AML-193 (cell line): ENCODE data around the gene TMEM44.
"Not testable (repeated sequence)": the region's sequence is repeated elsewhere in the genome, so short reads cannot be mapped to it uniquely, and the experiment has no call there.

Source experiments
- DNase-seq, 2 experiments: peaks; one replicate each; lab custom pipeline; 2025; lab: John Stamatoyannopoulos, UW

The TMEM44 gene

DNA sequence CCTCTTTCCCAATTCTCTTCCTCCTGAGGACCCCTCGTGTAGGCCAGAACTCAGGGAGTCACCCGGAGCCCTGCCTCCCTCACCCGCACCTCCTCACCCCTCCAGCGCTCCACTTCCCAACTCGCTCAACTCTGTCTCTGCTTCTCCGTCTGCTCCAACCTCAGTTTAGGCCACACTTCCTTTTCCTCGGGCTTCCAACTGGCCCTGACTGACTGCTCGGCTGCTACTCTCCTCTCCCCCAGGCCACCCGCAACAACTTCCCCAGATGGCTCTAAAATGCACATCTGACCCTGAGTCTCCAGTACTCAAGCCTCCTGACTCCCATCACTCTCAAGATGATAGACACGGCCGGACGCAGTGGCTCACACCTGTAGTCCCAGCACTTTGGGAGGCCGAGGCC is 23.6 kb downstream of the TMEM44 start:
- DNase-seq: no peak

DNA sequence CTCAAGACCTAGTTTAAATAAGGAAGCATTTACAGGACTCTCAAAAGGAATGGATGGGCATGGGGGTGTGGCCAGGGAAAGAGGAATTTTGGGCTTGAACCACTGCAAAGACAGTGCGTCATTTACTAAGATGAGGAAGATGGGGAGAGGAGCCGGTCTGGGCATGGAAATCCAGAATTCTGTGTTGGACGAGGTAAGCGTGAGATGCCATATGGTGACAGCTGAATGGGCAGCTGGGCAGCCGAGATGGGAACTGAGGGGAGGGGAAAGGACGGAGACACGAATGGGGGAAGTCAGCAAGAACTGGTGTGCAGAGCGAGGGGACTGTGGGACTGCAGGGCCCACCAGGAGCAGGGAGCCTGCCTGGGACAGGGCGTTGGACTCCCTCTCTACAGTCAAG is 24.2 kb downstream of the TMEM44 start:
- no peak for DNase-seq

DNA sequence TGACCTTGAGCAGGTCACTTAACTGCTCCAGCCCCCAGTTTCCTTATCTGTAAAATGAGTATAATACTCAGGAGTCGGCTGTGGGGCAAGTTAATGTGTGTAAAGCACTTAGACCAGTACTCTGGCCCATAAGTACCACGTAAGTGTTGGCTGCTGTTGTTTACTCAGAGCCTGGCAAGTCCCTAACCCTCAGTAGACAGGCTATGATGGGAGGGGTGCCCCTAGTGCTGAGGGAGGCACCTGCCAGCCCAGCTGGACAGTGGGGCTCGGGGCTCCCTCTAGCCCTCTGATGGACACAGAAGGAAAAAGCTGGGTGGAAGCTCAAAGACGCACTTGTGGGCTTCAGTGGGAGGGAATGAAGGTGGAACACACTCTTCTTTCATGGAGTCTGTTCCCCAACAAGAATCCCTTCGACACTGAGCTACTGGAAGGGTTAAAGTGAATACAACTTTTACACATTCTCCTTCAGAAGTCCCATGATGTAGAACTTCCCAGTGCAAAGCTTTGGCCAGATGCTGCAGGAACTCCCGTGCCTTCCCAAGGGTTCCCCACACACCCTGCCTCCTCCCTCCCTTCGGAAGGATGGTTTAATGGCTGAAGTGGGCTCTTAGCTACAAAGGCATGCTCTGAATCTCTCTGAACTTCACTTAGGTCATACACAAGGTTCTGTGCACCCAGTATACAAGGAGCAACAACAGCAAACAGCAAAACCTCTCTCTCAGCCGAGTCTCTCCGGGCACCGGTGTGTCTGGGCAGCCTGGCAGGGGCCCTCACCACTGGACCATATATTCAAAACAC is 25.4 kb downstream of the TMEM44 start:
- DNase-seq: no peak

DNA sequence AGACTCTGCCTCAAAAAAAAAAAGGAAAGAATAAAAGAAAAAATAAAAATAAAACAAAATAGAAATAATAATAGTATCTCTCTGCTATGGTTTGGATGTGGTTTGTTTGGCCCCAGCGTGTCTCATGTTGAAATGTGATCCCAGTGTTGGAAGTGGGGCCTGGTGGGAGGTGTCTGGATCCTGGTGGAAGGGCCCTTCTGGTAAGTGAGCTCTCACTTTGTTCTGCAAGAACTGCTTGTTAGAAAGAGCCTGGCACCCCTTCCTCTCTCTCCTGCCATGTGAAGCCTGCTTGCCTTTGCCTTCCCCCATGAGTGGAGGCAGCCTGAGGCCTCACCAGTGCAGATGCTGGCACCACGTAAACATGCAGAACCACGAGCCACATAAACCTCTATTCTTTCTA is 26.3 kb downstream of the TMEM44 start:
- DNase-seq: no peak

DNA sequence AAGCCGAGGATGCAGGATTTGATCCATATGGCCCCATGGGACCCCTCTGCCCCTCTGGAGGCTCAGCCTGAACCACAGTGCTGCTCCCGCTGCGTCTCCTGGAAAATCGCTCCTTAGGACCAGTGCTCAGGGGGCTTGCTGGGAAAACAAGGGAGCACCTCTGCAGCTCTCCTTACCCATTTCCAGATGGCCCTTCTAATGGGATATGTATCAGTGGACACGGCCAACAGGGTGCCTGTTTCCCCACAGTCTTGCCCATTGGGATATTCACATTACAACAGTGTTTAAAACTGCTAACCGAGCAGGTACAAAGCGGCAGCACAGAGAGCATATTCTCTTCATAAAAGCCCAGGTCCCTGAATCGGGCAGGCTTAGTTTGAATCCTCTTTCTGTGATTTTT is 27.1 kb downstream of the TMEM44 start:
- no peak for DNase-seq

DNA sequence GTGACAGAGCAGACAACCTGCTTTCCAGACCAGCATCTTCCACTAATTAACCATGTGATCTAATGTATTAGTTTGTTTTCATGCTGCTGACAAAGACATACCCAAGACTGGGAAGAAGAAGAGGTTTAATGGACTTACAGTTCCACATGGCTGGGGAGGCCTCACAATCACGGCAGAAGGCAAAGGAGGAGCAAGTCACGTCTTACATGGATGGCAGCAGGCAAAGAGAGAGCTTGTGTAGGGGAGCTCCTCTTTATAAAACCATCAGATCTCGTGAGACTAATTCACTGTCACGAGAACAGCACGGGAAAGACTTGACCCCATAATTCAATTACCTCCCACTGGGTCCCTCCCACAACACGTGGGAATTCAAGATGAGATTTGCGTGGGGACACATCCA is 27.9 kb downstream of the TMEM44 start:
- not testable (repeated sequence) for DNase-seq

DNA sequence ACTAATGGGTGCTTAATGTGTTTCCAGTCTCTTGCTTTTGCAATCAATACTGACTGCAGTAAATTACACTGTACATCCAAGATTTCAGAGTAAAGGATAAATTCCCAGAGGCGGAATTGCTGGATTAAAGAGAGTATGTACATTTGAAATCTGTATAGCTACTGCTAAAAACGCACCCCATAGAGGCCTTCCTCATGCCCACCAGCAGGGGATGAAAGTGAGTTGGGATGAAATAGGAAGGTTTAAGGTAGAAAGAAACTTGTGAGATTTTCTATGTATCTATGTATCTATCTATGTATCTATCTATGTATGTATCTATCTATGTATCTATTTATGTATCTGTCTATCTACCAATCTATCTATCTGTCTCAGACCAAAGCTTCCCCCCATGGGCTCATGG is 28.4 kb downstream of the TMEM44 start:
- peak; percentile 28 to 45 for DNase-seq

DNA sequence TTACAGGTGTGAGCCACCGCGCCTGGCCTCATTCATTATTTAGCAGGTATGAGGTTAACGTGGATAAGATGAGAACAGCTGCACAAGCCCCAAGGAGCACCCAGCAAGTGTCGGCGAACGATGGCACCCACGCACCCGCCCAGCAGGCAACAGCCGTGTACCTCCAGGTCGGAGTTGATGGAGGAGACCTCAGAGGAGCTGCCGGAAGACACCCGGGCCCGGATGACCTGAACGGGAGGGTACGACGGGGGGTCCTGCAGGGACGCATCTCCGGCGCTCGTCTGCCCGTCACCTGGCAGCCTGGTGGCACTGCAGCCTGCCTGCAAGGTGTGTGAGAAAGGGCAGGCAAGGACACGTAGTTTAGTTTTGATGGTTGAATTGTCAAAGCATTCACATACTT is 29.1 kb downstream of the TMEM44 start:
- DNase-seq: no peak

DNA sequence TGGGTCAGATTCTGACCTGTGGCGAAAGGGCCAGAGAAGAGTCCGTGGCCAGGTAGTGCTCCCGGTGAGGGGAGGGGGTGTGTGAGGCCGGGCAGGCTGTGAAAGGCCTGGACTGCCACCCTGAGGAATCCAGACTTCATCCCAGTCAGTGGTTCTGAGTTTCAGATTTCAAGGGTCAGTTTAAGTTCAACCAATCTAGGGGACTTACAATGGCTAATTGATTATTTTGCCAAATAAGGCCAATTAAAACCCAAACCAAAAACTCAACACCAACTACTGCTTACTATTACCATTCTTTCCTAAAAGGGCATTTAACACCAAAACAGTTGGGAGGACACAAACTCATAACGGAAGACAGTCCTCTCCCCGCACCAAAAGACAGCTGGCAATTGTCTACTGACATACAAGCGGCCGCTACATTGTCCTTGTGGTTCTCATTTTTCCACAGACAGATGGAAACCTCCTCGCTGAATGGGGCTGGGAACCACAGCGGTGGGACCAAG is 30.5 kb downstream of the TMEM44 start:
- DNase-seq: no peak

DNA sequence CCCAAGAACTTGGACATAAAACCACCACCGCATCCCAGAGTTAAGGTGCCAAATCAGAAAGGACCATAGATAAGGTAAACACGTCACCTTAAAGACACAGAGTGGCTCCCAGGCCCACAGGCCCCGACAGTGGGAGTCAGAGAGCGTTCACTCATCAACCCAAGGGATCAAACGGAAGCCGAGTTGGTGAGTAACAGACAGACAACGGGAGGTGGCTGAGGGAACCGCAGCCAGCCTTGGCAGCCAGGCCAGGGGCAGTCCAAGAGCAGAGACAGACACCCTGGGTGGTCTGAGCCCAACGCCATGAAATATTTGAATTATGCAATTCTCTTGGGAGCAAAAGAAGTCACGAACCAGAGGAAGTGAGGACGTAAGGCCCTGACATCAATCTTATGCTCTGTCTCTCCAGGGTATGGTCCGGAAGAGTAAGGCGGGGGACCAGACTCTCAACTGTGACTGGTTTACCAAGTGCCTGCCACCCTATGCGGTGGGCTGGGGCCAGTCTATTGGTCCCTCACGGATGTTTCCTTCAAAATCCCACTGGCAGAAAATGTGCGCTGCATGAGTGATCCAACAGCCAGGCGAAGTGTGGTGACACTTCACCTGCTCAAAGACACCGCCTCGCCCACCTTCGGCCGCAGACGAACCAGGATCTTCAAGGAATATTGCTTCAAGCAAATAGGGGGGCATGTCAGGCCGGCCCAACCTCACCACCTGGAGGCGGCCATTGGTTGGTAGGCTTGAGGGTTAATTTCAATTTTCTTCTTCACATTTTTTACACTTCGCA is 34.3 kb downstream of the TMEM44 start:
- DNase-seq: no peak

DNA sequence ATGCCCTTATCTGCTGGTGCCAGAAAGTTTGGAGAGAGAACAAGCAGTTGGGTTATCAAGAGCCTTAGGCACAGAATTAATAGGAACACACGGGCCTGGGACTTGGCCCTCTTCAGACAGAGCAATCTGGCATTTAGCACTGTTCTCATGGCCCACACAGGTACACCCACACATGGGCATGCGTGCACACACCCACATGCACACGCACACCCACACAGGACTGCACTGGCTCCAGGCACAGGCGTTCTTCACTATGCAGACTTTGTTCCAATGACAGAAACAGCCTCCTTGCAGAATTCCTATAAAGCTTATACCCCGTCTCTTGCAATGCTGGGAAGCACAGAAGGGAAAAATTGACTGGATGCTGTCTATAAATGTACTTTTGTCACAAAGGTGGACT is 36.3 kb downstream of the TMEM44 start:
- DNase-seq: no peak

DNA sequence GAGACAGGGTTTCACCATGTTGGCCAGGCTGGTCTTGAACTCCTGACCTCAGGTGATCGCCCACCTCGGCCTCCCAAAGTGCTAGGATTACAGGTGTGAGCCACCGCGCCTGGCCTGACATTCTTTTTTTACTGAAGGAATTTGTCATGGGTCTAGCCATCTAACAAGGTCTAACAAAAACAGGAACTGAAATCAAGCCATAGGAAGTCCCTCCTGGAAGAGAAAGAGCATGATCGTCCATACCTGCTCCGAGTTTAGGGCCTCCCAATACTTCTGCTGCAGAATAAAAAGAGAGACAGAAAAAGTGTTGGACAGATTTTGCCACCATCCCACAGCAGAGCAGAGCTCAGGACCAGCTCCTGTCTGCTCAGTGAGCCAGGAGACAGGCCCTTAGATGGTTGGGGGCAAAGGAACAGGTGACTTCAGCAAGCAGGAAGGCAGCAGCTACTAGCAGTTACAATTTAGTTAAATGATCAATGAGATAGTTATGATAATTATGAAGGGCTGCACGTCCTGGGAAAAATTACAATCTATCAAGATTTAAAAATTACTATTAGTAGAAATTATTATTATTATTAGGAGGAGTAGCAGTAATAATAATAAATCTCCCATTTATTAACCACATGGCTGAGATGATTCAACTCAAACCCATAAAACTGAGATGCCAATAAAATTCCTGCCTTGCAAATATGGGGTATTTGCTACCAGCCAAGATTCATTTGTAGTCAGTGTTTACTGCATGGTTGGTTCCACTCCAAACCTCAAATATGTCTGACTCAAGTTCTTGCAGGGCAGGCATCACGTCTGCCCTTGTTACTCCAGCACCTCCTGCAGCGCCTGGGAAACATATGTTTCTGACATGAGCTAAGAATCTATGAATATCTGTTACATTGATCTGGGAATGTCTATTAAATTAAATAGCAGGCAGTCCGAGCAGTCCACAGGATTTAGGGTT is 40.1 kb downstream of the TMEM44 start:
- no peak for DNase-seq

DNA sequence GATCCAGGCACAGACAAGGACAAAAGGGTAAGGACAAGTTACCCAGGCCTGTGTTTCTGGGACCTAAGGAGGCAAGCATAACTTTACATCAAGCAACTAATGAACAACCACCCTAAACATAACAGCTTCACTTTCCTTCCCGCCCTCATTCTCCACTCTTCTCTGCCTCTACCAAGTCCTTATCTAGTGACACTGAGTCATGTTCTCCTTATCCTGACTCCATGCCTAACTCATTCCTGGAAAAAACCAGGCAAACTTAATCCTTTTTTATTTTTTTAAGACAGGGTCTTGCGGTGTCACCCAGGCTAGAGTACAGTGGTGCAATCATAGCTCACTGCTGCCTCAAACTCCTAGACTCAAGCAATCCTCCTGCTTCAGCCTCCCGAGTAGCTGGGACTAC is 44.5 kb downstream of the TMEM44 start:
- no peak for DNase-seq

DNA sequence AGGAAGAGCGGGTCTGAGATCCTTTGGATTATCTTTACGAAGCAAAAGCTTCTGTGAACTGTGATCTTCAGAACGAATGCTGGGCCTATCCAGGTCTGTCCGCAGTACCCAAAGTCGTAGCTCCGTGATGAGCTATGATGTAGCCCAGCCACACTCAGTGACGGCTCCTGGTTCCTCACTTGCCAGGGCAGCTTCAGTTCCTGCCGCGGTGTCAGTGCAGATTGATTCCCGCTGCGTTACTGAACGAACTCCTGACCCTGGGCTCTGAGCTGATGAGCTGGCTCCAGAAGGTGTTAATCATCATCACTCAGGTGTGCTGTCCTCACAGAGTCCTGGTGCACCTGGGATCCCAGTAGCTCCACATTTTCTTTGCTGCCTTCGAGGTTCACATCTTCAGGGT is 45.0 kb downstream of the TMEM44 start:
- DNase-seq: no peak

DNA sequence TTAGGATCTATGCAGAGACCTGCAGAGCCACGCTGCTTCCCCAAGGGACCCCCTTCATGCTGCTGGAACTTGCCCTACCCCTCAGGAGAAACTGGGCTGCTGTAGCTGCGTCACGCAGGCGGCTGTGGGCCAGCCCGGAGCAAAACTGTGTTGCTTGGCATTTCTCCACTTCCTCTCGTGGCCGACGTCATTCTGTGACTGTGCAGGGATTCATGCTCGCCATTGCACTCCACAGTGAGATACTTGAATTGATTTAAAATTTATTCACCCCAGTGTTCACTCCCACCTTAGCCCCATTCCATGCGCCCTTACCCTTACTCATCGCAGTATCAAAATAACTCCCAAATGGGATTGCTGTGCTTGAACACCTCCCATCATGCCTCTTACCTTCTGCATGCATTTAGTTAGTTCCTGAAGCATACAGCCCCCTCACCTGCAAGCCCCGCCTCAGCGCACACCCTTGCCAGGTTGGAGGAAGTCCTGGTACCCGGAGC is 45.7 kb downstream of the TMEM44 start:
- no peak for DNase-seq

DNA sequence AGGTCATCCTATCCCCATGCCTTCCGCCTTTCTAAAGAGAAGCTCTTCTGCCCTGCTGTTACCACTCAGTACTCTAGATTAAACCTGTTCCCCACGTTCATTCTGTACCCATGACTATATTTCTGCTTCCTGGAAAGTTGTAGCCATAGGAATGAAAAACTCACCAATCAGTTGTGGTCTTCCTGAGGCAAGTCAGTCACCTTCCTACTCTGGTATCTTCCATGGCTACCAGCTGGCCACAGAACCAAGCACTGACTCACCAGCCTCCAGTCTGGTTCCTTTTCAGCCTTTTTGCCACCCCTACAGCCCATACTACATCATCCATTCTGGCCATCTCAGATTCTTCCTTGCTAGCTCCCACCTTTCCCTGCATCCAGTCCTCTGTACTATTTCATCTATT is 46.4 kb downstream of the TMEM44 start:
- DNase-seq: no peak

DNA sequence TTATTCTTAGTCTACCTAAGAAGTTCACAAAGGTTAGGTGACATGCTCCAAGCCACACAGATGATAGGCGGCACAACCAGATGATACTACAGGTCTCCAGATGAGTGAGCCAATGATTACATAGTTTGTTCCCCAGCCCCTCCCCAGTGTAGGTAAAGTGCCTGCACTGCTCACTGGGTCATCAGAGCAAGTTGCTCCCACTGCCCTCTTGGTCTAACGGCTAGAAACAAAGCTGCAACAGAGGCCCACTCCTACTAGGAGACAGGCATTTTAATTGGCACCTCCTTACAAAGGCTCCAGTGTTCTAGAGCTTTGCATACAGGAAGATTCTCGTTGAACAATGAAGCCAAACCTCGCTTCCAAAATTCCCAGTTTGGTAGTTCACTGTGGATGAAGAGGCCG is 47.3 kb downstream of the TMEM44 start:
- DNase-seq: no peak

DNA sequence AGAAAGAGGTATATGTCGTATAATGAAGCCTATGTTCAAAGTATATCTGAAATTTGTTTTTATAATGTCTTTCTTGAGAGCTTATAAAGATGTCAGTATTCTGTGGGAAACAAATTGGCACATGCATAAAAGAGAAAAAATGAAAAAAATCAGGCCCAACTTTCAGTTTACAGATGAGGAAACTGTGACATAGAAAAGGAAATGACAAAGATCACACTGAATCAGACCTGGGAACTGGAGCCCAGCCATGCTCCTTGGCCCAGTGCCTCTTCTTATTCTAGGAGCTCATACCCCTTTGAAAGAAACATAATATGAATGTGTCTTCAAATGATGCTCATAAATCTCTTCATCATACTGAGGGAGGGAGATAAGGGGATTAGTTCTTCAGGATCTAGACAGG is 48.4 kb downstream of the TMEM44 start:
- DNase-seq: peak; percentile 31 to 36

DNA sequence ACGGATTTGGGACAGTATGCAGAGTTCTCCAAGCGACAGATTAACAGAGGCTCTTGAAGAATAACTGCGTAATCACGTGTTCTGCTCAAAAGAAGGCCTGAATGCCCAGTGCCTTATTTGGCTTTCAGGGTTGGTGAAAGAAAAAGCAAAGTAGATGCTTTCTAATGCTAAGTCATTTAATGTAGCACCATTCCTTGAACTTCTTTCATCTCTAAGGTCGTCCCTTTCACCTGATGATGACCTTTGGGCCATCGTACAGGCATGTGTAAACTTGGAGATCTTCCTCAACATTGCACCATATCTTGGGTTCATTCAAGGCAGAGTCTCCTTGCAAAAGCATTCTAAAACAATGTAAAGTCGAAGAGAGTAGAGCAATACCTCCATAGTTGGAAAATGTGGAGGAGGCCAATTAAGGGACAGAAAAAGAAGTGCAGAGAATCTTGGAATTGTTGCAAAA is 48.9 kb downstream of the TMEM44 start:
- peak; percentile 35 to 53 for DNase-seq

DNA sequence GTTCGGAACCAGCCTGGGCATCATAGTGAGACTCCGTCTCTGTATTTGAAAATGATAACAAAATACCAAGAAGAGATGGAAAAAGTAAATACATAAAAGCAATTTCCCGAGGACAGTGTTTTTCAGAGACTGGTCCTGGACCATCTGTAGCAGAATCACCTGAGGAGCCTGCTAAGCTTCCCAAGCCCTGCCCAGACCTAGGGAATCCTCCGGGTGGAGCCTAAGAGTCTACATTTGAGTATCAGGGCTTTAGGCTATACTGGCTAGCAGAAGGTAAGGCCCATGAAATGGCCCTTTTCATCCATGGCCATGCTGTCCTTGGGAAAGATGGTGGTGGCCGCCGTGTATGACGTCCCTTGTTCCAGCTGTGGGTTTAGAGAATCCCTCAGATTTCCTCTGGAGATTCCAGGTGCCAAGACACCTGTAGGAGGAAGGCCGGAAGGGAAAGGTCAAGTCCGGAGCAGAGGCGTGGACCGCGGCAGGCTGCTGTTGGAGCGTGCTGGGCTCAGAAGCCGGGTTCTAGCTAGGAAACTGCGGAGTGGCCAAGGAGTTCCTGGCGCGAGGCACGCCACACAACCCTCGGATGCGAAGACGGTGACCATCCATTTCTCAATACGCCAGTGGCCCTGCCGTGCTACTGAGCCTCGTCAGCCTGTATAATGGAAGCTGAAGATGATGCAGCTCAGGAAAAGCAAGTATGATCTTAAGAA is 50.9 kb downstream of the TMEM44 start:
- no peak for DNase-seq

DNA sequence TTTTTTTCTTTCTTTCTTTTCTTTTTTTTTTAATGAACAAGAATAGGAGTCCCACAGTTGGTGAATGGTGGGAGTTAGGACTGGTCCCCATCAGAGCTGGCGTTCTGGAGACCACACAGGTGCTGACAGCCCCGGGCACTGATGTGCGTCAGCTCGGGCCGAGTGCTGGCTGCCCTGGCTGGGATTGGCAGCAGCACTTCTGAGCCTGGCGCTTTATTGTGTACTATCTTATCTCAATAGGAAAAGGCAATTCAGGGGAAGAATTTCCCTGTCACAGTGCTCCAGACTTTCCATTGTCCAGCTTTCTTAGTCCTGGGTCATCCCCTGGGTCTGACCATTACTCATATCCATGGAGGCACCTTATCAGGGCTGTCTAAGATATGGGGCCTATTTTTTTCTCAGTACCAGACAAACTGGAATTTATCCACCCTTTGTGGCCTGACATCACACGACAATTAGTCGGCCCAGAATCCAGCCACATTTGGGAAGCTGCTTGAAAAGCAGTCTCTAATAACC is 54.1 kb downstream of the TMEM44 start:
- DNase-seq: no peak
